K562 (cell line): ENCODE results near the gene TNFRSF11A. TPM values are rescaled to one million over a fixed set of nuclear protein-coding genes. Genes with fewer than 3 reads are reported as not detected.

Experiments
- ATAC-seq: fragments of 200-7000 bp; cut with Tn5 transposase; 3 replicates; pipeline ENCODE4 v1.9.1; 2020; ENCODE audit warnings: moderate library complexity
- BruUV-seq: library from RNA; stranded (reverse); fragments of 400-500 nt; replicated peaks from 2 replicates; lab custom pipeline; 2021; lab: Mats Ljungman, UMichigan
- CTCF ChIA-PET: fragments of 300-600 bp; formaldehyde crosslinking; extraction: SDS; loops from one replicate; lab custom pipeline; 2021; ENCODE audit warnings: low intra/inter-chr PET ratio; lab: Yijun Ruan, JAX
- POLR2A ChIA-PET: fragments of 300-600, 350-650 bp; sonication (Branson Sonifier 250); formaldehyde crosslinking; extraction: SDS; loops from one replicate; lab custom pipeline; 2021; ENCODE audit warnings: antibody characterized with exemption, inconsistent platforms; lab: Yijun Ruan, JAX
- DNase-seq, 4 experiments: peaks; one replicate each; pipeline versions ENCODE4 v3.0.0 to v3.0.0-alpha.2; 2011 to 2018; ENCODE audit warnings: low spot score in 3 of 4, mixed read lengths in 3 of 4; ENCODE audit errors: extremely low read depth in 1 of 4
- FAIRE-seq: peaks from 2 replicates; lab custom pipeline; 2011; peaks lifted over from hg19 to GRCh38; lab: Jason Lieb, UNC
- H2AFZ ChIP-seq: 2 replicates; pipeline ENCODE4 v1.6.0; 2011; ENCODE audit warnings: low read depth, low read length, control low read depth, inconsistent platforms
- H3K27ac ChIP-seq: fragments of 200-600 bp; 3 replicates; pipeline ENCODE4 v1.8.0; 2011; ENCODE audit warnings: low read depth, mild to moderate bottlenecking, control low read depth, inconsistent platforms, low read length, moderate library complexity, mixed read lengths; ENCODE audit errors: extremely low read depth
- H3K27me3 ChIP-seq, 2 experiments: fragments of 300-600 bp in 1 of 2; 2 replicates in 1 of 2; 3 replicates in 1 of 2; pipeline versions ENCODE4 v1.6.0 to v1.8.0; 2011; ENCODE audit warnings: inconsistent platforms in 2 of 2, low read length in 2 of 2, mild to moderate bottlenecking in 1 of 2, mixed read lengths in 1 of 2, moderate library complexity in 1 of 2; ENCODE audit not compliant: control insufficient read depth in 2 of 2, insufficient read depth in 2 of 2
- H3K36me3 ChIP-seq: fragments of 300-600 bp; 3 replicates; pipeline ENCODE4 v1.8.0; 2011; ENCODE audit warnings: mild to moderate bottlenecking, low read length, inconsistent platforms; ENCODE audit not compliant: control insufficient read depth, insufficient read depth
- H3K4me1 ChIP-seq, 2 experiments: fragments of 200-600 bp in 1 of 2; replicated peaks in 1 of 2; 2 replicates in 1 of 2; 3 replicates in 1 of 2; pipeline versions ENCODE4 v1.5.1 to v1.8.0; 2011; ENCODE audit warnings: inconsistent platforms in 2 of 2, low read length in 2 of 2, mild to moderate bottlenecking in 1 of 2, mixed read lengths in 1 of 2, moderate library complexity in 1 of 2; ENCODE audit not compliant: control insufficient read depth in 2 of 2, insufficient read depth in 2 of 2
- H3K4me2 ChIP-seq: 2 replicates; pipeline ENCODE4 v1.6.1; 2011; ENCODE audit warnings: low read length, control low read depth, inconsistent platforms, mixed read lengths; ENCODE audit not compliant: insufficient read depth
- H3K4me3 ChIP-seq: fragments of 200-600 bp; sonication (generic), shearing (Covaris generic); 2 replicates; pipeline ENCODE4 v1.5.1; 2016; ENCODE audit warnings: control low read depth, inconsistent platforms
- H3K79me2 ChIP-seq: fragments of 200-600 bp; 3 replicates; pipeline ENCODE4 v1.8.0; 2011; ENCODE audit warnings: low read length, inconsistent platforms; ENCODE audit not compliant: control insufficient read depth, insufficient read depth
- H3K9ac ChIP-seq, 2 experiments: 2 replicates each; pipeline versions ENCODE4 v1.6.0 to v1.6.1; 2011; ENCODE audit warnings: low read depth in 2 of 2, low read length in 2 of 2, control low read depth in 1 of 2, inconsistent platforms in 1 of 2, mild to moderate bottlenecking in 1 of 2, mixed read lengths in 1 of 2; ENCODE audit not compliant: insufficient read depth in 1 of 2
- H3K9me1 ChIP-seq: one replicate; pipeline ENCODE4 v1.6.0; 2011; ENCODE audit warnings: inconsistent platforms, mild to moderate bottlenecking, low read length, moderate library complexity; ENCODE audit not compliant: control insufficient read depth, insufficient read depth
- H3K9me3 ChIP-seq: replicated peaks from 2 replicates; pipeline ENCODE4 v1.5.1; 2011; ENCODE audit warnings: low read depth, low read length, inconsistent platforms; ENCODE audit not compliant: control insufficient read depth, insufficient read depth
- H4K20me1 ChIP-seq: replicated peaks from 2 replicates; pipeline ENCODE4 v1.6.1; 2011; ENCODE audit warnings: low read length, inconsistent platforms, mixed read lengths; ENCODE audit not compliant: control insufficient read depth, insufficient read depth
- MEIS2 ChIP-seq: fragments of 450-650 bp; IDR thresholded peaks from 2 replicates; pipeline ENCODE4 v1.6.1; 2014; ENCODE audit warnings: mild to moderate bottlenecking; ENCODE audit not compliant: partially characterized antibody
- POLR3A ChIP-seq: IDR thresholded peaks from 2 replicates; pipeline ENCODE4 v1.6.1; 2011; ENCODE audit warnings: borderline replicate concordance, mild to moderate bottlenecking, moderate library complexity; ENCODE audit not compliant: insufficient read length, insufficient read depth; ENCODE audit errors: extremely low read depth
- WGBS: fragments of 100-300 bp; shearing (Covaris generic); methylation state at CpG from one replicate; pipeline ENCODE4 v1.1.6; 2016; ENCODE audit warnings: low coverage, mixed read lengths; ENCODE audit not compliant: insufficient coverage; ENCODE audit errors: missing lambda C conversion rate; 5-methylcytosine and 5-hydroxymethylcytosine counted together
- in situ Hi-C: fragments of 300-500 bp; cut with MboI; formaldehyde crosslinking; loops from 4 replicates; pipeline ENCODE4 v1.15.0; 2018; ENCODE audit warnings: inconsistent platforms, mixed read lengths
- intact Hi-C: fragments of 100-400 bp; cut with micrococcal nuclease; formaldehyde crosslinking; loops from 2 replicates; pipeline ENCODE4 v1.14.2; 2022
- polyA plus RNA-seq, 8 experiments: library from polyadenylated mRNA; depleted of rRNA in 4 of 8; stranded (reverse) in 5 of 8; unstranded in 3 of 8; fragments of >200 nt; fragmentation: Nextera tagmentation in 2 of 8; fragmentation: Illumina TruSeq in 1 of 8; extraction: Ambion mirVana in 2 of 8; extraction: Trizol in 1 of 8; gene quantifications; 2 replicates each; pipeline versions ENCODE4 v1.2.1 to v1.2.3, GENCODE V29; 2011 to 2014; ENCODE audit warnings: inconsistent platforms in 1 of 8, missing spikeins in 1 of 8
- total RNA-seq, 7 experiments: library from RNA; depleted of rRNA in 6 of 7; stranded (reverse); fragments of >200 nt in 6 of 7; fragmentation: Illumina TruSeq in 2 of 7; extraction: Trizol in 2 of 7; gene quantifications; 2 replicates each; pipeline versions ENCODE4 v1.2.1 to v1.2.3, GENCODE V29; 2011 to 2021; ENCODE audit warnings: low replicate concordance in 1 of 7
- TF ChIP-seq, protein P1 (sequence below), 3 experiments: IDR thresholded peaks in 2 of 3; conservative IDR thresholded peaks in 1 of 3; 2 replicates each; pipeline ENCODE4 v1.5.1; 2011 to 2012; ENCODE audit warnings: low read length in 3 of 3, mild to moderate bottlenecking in 3 of 3, control low read depth in 2 of 3, improper control_type of control experiment in 1 of 3, inconsistent platforms in 1 of 3, low read depth in 1 of 3, mixed read lengths in 1 of 3, moderate library complexity in 1 of 3; ENCODE audit not compliant: insufficient read depth in 2 of 3

The TNFRSF11A gene
- total and polyA plus RNA-seq, 9 of the 15 experiments (the other 6 are each of a cell fraction or from before 2014, with no cell fraction given) = 0.03 to 0.06 (median 0.04) TPM; not detected in 6

DNA sequence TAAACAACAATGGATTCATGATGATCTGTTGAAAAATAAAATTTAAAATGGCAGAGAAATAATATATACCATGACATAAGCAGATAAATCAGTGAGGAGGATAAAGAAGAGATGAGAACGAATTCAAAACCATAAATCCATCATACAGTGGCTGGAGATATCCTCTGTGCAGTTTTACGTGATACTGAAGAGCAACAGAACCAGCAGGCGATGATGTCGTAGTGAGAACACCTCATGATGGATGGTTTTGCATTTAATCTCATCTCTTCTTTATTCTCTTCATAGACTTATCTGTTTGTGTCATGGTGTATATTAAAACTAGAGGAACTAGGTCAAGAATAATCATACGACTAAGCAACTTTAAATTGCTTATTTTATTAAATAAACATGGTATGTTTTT, 56.3 kb downstream of the TNFRSF11A start:
- H4K20me1 ChIP-seq = no peaks in the 10 kb centered on the region
- H3K36me3 ChIP-seq = no peaks in the 10 kb centered on the region
- no TSS peak for BruUV-seq
- no peak overlapping the region for H3K4me3 ChIP-seq
- WGBS = 33% methylated on average over 5 of the region's 5 CpGs
- FAIRE-seq (no peak), ATAC-seq (no peak), DNase-seq (no peak)
- H3K9me1 ChIP-seq = no peaks in the 10 kb centered on the region
- TF ChIP-seq MEIS2 (peak; percentile 7), POLR3A (no peak)
- ChIA-PET POLR2A (no interaction called here), CTCF (no interaction called here)
- no peak overlapping the region for H2AFZ ChIP-seq
- no peaks in the 10 kb centered on the region for H3K9me3 ChIP-seq
- no peak overlapping the region for H3K27ac ChIP-seq
- H3K9ac ChIP-seq = no peak overlapping the region
- intact Hi-C loops (no loop called here), in situ Hi-C loops (no loop called here)
- no peaks in the 10 kb centered on the region for H3K79me2 ChIP-seq
- H3K27me3 ChIP-seq = no peaks in the 10 kb centered on the region; a peak in 1 of 5 replicates
- peaks cover 0 to 7% of the 10 kb centered on the region in 2 experiments; a peak in 1 of 5 replicates for H3K4me1 ChIP-seq
- H3K4me2 ChIP-seq = no peak overlapping the region

DNA sequence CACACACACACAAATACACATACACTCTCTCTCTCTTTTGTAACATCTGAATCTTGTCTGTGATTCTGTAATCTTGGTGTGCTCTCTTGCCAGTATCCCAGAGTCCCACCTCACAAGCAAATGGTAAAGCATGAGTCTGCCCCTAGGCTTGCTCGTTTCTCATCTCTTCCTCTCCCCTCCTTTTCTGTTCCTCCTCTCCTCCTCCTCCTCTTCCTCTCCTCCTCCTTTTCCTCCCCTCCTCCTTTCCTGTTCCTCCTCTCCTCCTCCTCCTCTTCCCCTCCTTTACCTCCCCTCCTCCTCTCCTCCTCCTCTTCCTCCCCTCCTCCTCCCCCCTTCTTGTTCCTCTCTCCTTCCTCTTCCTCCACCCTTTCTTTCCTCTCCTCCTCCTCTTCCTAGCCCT, 59.0 kb downstream of the TNFRSF11A start:
- intact Hi-C loops = no loop called here
- no peak overlapping the region for H3K9ac ChIP-seq
- no peak overlapping the region for H2AFZ ChIP-seq
- no peaks in the 10 kb centered on the region for H3K79me2 ChIP-seq
- H3K9me1 ChIP-seq = no peaks in the 10 kb centered on the region
- WGBS = no CpG with 5 or more reads among the region's 1 CpG
- H3K4me3 ChIP-seq = no peak overlapping the region
- in situ Hi-C loops = no loop called here
- H4K20me1 ChIP-seq = no peaks in the 10 kb centered on the region
- ChIA-PET POLR2A (no interaction called here), CTCF (no interaction called here)
- FAIRE-seq (no peak), ATAC-seq (no peak), DNase-seq (no peak)
- no peak overlapping the region for H3K27ac ChIP-seq
- peaks cover 0 to 10% of the 10 kb centered on the region in 2 experiments; a peak in 2 of 5 replicates for H3K4me1 ChIP-seq
- no peaks in the 10 kb centered on the region for H3K27me3 ChIP-seq
- no TSS peak for BruUV-seq
- TF ChIP-seq, protein P1, sequence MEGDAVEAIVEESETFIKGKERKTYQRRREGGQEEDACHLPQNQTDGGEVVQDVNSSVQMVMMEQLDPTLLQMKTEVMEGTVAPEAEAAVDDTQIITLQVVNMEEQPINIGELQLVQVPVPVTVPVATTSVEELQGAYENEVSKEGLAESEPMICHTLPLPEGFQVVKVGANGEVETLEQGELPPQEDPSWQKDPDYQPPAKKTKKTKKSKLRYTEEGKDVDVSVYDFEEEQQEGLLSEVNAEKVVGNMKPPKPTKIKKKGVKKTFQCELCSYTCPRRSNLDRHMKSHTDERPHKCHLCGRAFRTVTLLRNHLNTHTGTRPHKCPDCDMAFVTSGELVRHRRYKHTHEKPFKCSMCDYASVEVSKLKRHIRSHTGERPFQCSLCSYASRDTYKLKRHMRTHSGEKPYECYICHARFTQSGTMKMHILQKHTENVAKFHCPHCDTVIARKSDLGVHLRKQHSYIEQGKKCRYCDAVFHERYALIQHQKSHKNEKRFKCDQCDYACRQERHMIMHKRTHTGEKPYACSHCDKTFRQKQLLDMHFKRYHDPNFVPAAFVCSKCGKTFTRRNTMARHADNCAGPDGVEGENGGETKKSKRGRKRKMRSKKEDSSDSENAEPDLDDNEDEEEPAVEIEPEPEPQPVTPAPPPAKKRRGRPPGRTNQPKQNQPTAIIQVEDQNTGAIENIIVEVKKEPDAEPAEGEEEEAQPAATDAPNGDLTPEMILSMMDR (IDR thresholded peaks at IDR 0.05 in 2 of 3, conservative IDR thresholded peaks at IDR 0.05 in 1 of 3; ENCODE audit: insufficient read depth in 2 of 3, low read depth in 1 of 3, low read length in 3 of 3) = no peak
- H3K36me3 ChIP-seq = no peaks in the 10 kb centered on the region
- no peak overlapping the region for H3K4me2 ChIP-seq
- no peaks in the 10 kb centered on the region for H3K9me3 ChIP-seq
